Ishikawa (cell line): ENCODE results near the gene RAB11FIP4.

Experiments
- CEBPB ChIP-seq: IDR thresholded peaks from 2 replicates; pipeline ENCODE4 v1.6.1; 2012
- CREB1 ChIP-seq: IDR thresholded peaks from 2 replicates; pipeline ENCODE4 v1.6.1; 2012; ENCODE audit warnings: low read depth
- EGR1 ChIP-seq: IDR thresholded peaks from 2 replicates; pipeline ENCODE4 v1.6.1; 2012
- EP300 ChIP-seq: IDR thresholded peaks from 2 replicates; pipeline ENCODE4 v1.6.1; 2012; ENCODE audit warnings: borderline replicate concordance
- FOXM1 ChIP-seq: IDR thresholded peaks from 2 replicates; pipeline ENCODE4 v1.6.1; 2012; ENCODE audit warnings: low read depth, borderline replicate concordance
- MAX ChIP-seq: IDR thresholded peaks from 2 replicates; pipeline ENCODE4 v1.6.1; 2012
- NFIC ChIP-seq: IDR thresholded peaks from 2 replicates; pipeline ENCODE4 v1.6.1; 2012
- RAD21 ChIP-seq: IDR thresholded peaks from 2 replicates; pipeline ENCODE4 v1.6.1; 2012; ENCODE audit warnings: low read depth
- REST ChIP-seq: IDR thresholded peaks from 2 replicates; pipeline ENCODE4 v1.6.1; 2012; ENCODE audit warnings: low read depth, mild to moderate bottlenecking
- TAF1 ChIP-seq: IDR thresholded peaks from 2 replicates; pipeline ENCODE4 v1.6.1; 2012; ENCODE audit warnings: low read depth, mild to moderate bottlenecking
- TCF12 ChIP-seq: IDR thresholded peaks from 2 replicates; pipeline ENCODE4 v1.6.1; 2012; ENCODE audit warnings: low read depth
- TEAD4 ChIP-seq: IDR thresholded peaks from 2 replicates; pipeline ENCODE4 v1.6.1; 2012
- USF1 ChIP-seq: IDR thresholded peaks from 2 replicates; pipeline ENCODE4 v1.6.1; 2012
- YY1 ChIP-seq: IDR thresholded peaks from 2 replicates; pipeline ENCODE4 v1.6.1; 2012; ENCODE audit warnings: low read depth
- ZBTB7A ChIP-seq: IDR thresholded peaks from 2 replicates; pipeline ENCODE4 v1.6.1; 2012; ENCODE audit warnings: low read depth

Gene RAB11FIP4

GRCh38 chr17:31554930-31555329, 163.5 kb downstream of the RAB11FIP4 start:
- TF ChIP-seq CREB1, result no peak

GRCh38 chr17:31556969-31557645, 165.6 kb downstream of the RAB11FIP4 start:
- TF ChIP-seq RAD21, result no peak
- TF ChIP-seq CREB1, result no peak
- TF ChIP-seq YY1, result no peak
- no peak for TF ChIP-seq TEAD4
- TF ChIP-seq TAF1, result no peak
- no peak for TF ChIP-seq EGR1
- no peak for TF ChIP-seq TCF12
- no peak for TF ChIP-seq FOXM1
- TF ChIP-seq NFIC, result no peak
- TF ChIP-seq CEBPB, result no peak
- TF ChIP-seq MAX, result no peak
- TF ChIP-seq REST, result no peak

GRCh38 chr17:31558748-31559583, 167.5 kb downstream of the RAB11FIP4 start:
- peak; percentile 29; the same call in 1 of the 2 replicates for TF ChIP-seq USF1
- no peak for TF ChIP-seq REST
- peak; percentile 99 for TF ChIP-seq MAX
- TF ChIP-seq EP300, result no peak; the same call in 1 of the 2 replicates
- TF ChIP-seq ZBTB7A, result 0 out of 2 replicates have a peak, but pooled peaks have one; percentile 42
- TF ChIP-seq RAD21, result peak; percentile 75

GRCh38 chr17:31559584-31560501, 168.4 kb downstream of the RAB11FIP4 start:
- TF ChIP-seq YY1 (no peak), REST (no peak), MAX (no peak), FOXM1 (no peak), ZBTB7A (no peak), NFIC (no peak), TCF12 (no peak), TEAD4 (no peak), TAF1 (no peak), USF1 (no peak), EGR1 (no peak), CREB1 (no peak), CEBPB (no peak), EP300 (no peak), RAD21 (no peak)
